ENCODE measurements around the gene SPOUT1. TPM values are rescaled to one million over a fixed set of nuclear protein-coding genes. Genes with fewer than 3 reads are reported as not detected.

Gene SPOUT1
- total RNA-seq, 6 donors from 2014 or later = 10.5 to 108 (median 41.7) TPM

DNA sequence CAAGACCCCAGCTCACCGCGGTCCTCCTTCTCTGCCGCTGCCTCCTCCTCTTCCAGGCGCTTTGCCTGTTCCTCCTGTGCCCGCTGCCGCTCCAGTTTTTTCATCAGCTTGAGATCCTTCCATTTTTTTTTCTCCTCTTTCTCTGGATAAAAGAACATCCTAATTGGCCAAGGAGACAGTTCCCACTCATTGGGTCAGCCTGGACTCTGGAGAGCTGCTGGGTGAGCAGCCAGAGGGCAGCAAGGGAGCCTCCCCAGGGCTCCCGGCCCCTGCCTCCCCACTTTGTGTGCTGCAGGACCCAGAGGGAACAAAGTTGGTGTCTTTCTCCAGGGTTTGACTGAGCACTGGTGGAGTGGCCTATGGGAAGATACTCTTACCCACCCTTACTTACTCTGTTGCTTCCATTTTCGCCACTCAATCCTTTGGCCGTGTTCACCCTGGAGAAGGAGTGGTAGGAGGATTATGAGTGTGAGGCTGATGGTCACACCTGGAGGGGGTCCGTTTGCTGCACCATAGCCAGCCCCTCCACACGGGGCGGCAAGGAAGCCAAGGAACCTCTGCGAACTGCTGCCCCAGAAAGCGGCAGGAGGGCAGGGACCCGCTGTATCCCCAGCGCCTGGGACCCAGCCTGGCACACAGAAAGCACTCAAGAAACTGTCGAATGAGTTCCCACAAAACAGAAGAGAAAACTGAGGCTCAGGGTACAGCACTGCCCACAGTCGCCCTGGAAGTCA, 708 bp downstream of the SPOUT1 start:
- no peak for DNase-seq

DNA sequence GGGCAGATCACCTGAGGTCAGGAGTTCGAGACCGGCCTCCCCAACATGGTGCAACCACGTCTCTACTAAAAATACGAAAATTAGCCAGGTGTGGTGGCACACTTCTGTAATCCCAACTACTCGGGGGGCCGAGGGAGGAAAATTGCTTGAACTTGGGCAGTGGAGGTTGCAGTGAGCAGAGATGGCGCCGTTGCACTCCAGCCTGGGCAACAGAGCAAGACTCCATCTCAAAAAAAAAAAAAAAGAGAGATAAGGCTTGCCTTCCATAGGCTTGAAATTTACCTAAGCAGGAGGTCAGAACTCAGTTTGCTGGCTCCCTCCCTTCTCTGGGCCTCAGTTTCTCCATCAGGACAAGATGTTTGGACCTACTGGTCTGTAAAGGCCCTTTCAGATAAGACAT, 1.3 kb downstream of the SPOUT1 start:
- no peak overlapping the region for H3K4me3 ChIP-seq
- ATAC-seq (ENCODE audit: low FRiP score in 2 of 2) (no peak), DNase-seq (no peak)
- peaks cover 0 to 40% (median 36%) of the 10 kb centered on the region in 4 donors for H3K36me3 ChIP-seq
- TF ChIP-seq, protein P1, sequence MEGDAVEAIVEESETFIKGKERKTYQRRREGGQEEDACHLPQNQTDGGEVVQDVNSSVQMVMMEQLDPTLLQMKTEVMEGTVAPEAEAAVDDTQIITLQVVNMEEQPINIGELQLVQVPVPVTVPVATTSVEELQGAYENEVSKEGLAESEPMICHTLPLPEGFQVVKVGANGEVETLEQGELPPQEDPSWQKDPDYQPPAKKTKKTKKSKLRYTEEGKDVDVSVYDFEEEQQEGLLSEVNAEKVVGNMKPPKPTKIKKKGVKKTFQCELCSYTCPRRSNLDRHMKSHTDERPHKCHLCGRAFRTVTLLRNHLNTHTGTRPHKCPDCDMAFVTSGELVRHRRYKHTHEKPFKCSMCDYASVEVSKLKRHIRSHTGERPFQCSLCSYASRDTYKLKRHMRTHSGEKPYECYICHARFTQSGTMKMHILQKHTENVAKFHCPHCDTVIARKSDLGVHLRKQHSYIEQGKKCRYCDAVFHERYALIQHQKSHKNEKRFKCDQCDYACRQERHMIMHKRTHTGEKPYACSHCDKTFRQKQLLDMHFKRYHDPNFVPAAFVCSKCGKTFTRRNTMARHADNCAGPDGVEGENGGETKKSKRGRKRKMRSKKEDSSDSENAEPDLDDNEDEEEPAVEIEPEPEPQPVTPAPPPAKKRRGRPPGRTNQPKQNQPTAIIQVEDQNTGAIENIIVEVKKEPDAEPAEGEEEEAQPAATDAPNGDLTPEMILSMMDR (IDR thresholded peaks at IDR 0.05) = no peak
- no peaks in the 10 kb centered on the region for H3K27me3 ChIP-seq
- WGBS, 2 donors = 86 to 92% methylated on average over 8 of the region's 8 CpGs
- H3K9me3 ChIP-seq = no peaks in the 10 kb centered on the region
- peaks cover 9 to 16% (median 14%) of the 10 kb centered on the region in 4 donors for H3K4me1 ChIP-seq
- H3K27ac ChIP-seq = no peak overlapping the region

More for the DNA sequence above, 708 bp downstream of the SPOUT1 start:
- peaks cover 9 to 16% (median 14%) of the 10 kb centered on the region in 4 donors for H3K4me1 ChIP-seq
- 31 to 35% methylated on average over 18 of the region's 18 CpGs for WGBS, 2 donors
- peak overlapping the region; percentile 63 to 83 (median 72) for H3K27ac ChIP-seq
- peak overlapping the region; percentile 65 to 96 (median 82) for H3K4me3 ChIP-seq
- peaks cover 0 to 34% (median 31%) of the 10 kb centered on the region in 4 donors for H3K36me3 ChIP-seq
- TF ChIP-seq POLR2A (IDR thresholded peaks at IDR 0.05) = no peak
- H3K27me3 ChIP-seq = no peaks in the 10 kb centered on the region
- H3K9me3 ChIP-seq = no peaks in the 10 kb centered on the region
- ATAC-seq (ENCODE audit: low FRiP score in 2 of 2) = no peak

DNA sequence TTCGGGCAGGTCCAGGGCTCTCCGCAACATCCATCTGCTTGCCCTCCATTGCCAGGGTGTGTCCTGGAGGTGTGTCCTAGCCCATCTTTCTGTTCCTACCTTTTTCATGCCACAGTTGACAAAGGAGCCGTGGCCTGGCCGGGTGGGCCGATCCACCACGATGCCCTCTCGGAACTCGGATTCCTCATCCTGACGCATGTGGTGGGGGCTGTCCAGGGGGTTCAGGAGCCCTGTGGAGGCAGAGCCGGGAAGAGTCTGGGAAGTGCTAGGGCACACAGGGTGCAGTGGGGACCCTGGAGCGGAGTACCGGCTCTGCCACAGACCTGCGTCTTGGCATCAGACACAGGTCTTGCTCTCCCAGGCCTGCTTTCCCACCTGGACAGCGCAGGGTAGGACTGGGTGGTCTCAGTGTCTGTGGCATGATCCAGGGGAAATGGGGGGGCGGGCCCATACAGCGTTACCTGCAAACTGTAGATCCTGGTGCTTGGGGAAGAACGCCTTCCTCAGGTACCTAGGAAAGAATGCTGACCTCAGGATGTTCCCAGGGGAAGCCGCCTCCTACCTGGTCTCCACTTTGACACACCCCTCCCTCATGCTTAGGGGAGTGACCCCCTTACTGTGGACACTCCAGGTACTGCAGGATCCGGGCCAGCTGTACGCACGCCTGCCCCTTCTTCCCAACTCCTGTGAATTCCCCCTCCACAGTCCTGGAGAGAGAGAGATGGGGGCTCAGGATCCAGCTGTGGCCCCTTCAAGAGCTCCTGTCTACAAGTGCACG, 3.5 kb downstream of the SPOUT1 start:
- TF ChIP-seq POLR2A (IDR thresholded peaks at IDR 0.05) = no peak
- TF ChIP-seq EP300 (IDR thresholded peaks at IDR 0.05) = no peak
- TF ChIP-seq POLR2AphosphoS5 (IDR thresholded peaks at IDR 0.05) = no peak
- H3K36me3 ChIP-seq = peaks cover 6 to 61% (median 56%) of the 10 kb centered on the region in 4 donors
- H3K27ac ChIP-seq = no peak overlapping the region
- WGBS, 2 donors = 95 to 96% methylated on average over 19 to 22 of the region's 22 CpGs
- no peak overlapping the region for H3K4me3 ChIP-seq
- DNase-seq (peak in 1 of 2 donors; percentile 73), ATAC-seq (ENCODE audit: low FRiP score in 2 of 2) (no peak)
- peaks cover 9 to 16% (median 14%) of the 10 kb centered on the region in 4 donors for H3K4me1 ChIP-seq
- H3K27me3 ChIP-seq = no peaks in the 10 kb centered on the region
- no peaks in the 10 kb centered on the region for H3K9me3 ChIP-seq

DNA sequence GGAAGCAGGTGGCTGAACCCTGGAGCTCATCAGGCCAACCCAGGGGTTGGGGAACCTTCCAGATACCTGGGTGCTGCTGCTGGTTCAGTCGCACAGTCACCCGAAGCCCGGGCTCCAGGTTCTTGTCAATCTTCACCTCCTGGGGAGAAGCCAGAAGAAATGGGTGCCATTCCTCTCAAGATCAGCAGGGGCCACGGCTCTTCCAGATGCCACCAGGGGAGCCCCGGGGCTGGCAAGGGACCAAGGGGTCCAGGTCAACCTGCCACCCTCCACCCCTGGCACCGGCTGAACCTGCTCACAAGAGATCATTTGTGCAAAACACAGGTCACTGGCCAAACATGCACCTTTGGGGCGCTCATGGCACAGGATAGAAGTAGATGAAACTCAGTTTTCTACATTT, 4.7 kb downstream of the SPOUT1 start:
- peaks cover 6 to 64% (median 56%) of the 10 kb centered on the region in 4 donors for H3K36me3 ChIP-seq
- H3K9me3 ChIP-seq = no peaks in the 10 kb centered on the region

DNA sequence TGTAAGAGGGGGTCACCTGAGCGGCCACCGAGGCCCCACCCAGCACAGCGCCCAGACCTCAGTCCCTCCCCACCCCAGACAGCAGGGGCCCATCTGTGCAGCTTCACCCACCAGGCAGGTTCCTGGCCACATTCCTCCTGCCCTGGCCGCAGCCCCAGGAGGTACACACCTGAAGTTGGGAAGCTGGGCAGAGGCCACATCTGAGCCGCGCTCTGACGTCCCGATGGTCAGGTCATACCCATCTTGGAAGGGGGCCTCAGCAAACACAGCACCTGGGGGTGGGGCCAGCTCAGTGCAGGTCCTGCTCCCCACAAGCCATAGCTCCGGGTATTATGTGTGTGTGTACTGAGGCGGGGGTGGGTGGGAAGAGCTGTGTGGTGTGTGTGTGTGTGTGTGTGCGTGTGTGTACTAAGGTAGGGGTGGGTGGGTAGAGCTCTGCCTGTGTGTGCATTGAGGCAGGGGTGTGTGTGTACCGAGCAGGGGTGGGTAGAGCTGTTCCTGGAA, 5.6 kb downstream of the SPOUT1 start:
- H3K4me3 ChIP-seq = no peak overlapping the region
- no peaks in the 10 kb centered on the region for H3K27me3 ChIP-seq
- DNase-seq = peak in 1 of 2 donors; percentile 62
- no peaks in the 10 kb centered on the region for H3K9me3 ChIP-seq
- H3K4me1 ChIP-seq = peaks cover 16 to 19% (median 17%) of the 10 kb centered on the region in 4 donors
- ATAC-seq (ENCODE audit: low FRiP score in 2 of 2) = no peak
- TF ChIP-seq POLR2A (IDR thresholded peaks at IDR 0.05) = no peak
- TF ChIP-seq, protein P1 (IDR thresholded peaks at IDR 0.05) = no peak
- no peak for TF ChIP-seq EP300 (IDR thresholded peaks at IDR 0.05)
- TF ChIP-seq POLR2AphosphoS5 (IDR thresholded peaks at IDR 0.05) = no peak
- WGBS, 2 donors = 77 to 78% methylated on average over 7 to 11 of the region's 12 CpGs
- H3K27ac ChIP-seq = no peak overlapping the region
- H3K36me3 ChIP-seq = peaks cover 6 to 64% (median 56%) of the 10 kb centered on the region in 4 donors

More for the DNA sequence above, 4.7 kb downstream of the SPOUT1 start:
- TF ChIP-seq POLR2AphosphoS5 (IDR thresholded peaks at IDR 0.05) (no peak), POLR2A (IDR thresholded peaks at IDR 0.05) (no peak), EP300 (IDR thresholded peaks at IDR 0.05) (no peak)
- TF ChIP-seq, protein P1 (IDR thresholded peaks at IDR 0.05) = no peak
- H3K4me3 ChIP-seq = no peak overlapping the region
- no peak for DNase-seq
- peaks cover 7 to 15% (median 11%) of the 10 kb centered on the region in 4 donors for H3K4me1 ChIP-seq
- no peak for ATAC-seq (ENCODE audit: low FRiP score in 2 of 2)
- no peaks in the 10 kb centered on the region for H3K27me3 ChIP-seq
- H3K27ac ChIP-seq = no peak overlapping the region
- 84 to 89% methylated on average over 4 to 7 of the region's 7 CpGs for WGBS, 2 donors

Data from upper lobe of left lung (tissue), 6 donors.